NCI-H510A treated with DMSO at 0.1 percent for 48 hours (cell line): ENCODE results near the gene IQCE.

Source experiments
- DNase-seq: peaks from one replicate; lab custom pipeline; 2025; lab: John Stamatoyannopoulos, UW

The IQCE gene

GRCh38 chr7:2663121-2663886 is 104.5 kb downstream of the IQCE start:
- DNase-seq, result no peak

- DNase-seq, result no peak
Measured at GRCh38 chr7:2663960-2664359, 105.2 kb downstream of the IQCE start.
